GM06990 (cell line): ENCODE results near the gene TYMS.

ENCODE experiments used
- DNase-seq: peaks from one replicate; pipeline ENCODE4 v3.0.0-alpha.2; 2011; ENCODE audit not compliant: insufficient read length; ENCODE audit errors: extremely low read depth
- H3K27me3 ChIP-seq: replicated peaks from 2 replicates; pipeline ENCODE4 v1.6.0; 2011; ENCODE audit warnings: low read length; ENCODE audit not compliant: control insufficient read depth, insufficient read depth
- H3K36me3 ChIP-seq: 2 replicates; pipeline ENCODE4 v1.5.1; 2011; ENCODE audit warnings: low read length; ENCODE audit not compliant: control insufficient read depth, insufficient read depth
- H3K4me3 ChIP-seq: replicated peaks from 2 replicates; pipeline ENCODE4 v1.5.1; 2011; ENCODE audit warnings: low read depth, mild to moderate bottlenecking, control low read depth, low read length
- CTCF ChIP-seq: IDR thresholded peaks from 2 replicates; pipeline ENCODE4 v1.5.1; 2011; ENCODE audit warnings: low read length, control low read depth, mild to moderate bottlenecking, inconsistent platforms; ENCODE audit not compliant: insufficient read depth, poor library complexity, severe bottlenecking

TYMS gene

GRCh38 chr18:631560-631959 is 25.9 kb upstream of the TYMS start:
- no peak overlapping the region for H3K4me3 ChIP-seq
- no peaks in the 10 kb centered on the region for H3K27me3 ChIP-seq
- TF ChIP-seq CTCF = no peak
- no peaks in the 10 kb centered on the region for H3K36me3 ChIP-seq
- DNase-seq = no peak

GRCh38 chr18:634551-635045 is 22.9 kb upstream of the TYMS start:
- DNase-seq = no peak
- Histone ChIP-seq H3K36me3 (no peaks in the 10 kb centered on the region), H3K27me3 (no peaks in the 10 kb centered on the region), H3K4me3 (no peak overlapping the region)
- TF ChIP-seq CTCF = no peak

- Histone ChIP-seq H3K4me3 (no peak overlapping the region), H3K36me3 (no peaks in the 10 kb centered on the region), H3K27me3 (no peaks in the 10 kb centered on the region)
- TF ChIP-seq CTCF = no peak
- no peak for DNase-seq
Measured at GRCh38 chr18:635171-635570, 22.3 kb upstream of the TYMS start.

- TF ChIP-seq CTCF = no peak
Measured at GRCh38 chr18:641224-641623, 16.2 kb upstream of the TYMS start.

GRCh38 chr18:644395-645004 is 13.0 kb upstream of the TYMS start:
- no peak overlapping the region for H3K4me3 ChIP-seq
- no peaks in the 10 kb centered on the region for H3K27me3 ChIP-seq
- no peak for DNase-seq
- TF ChIP-seq CTCF = no peak
- H3K36me3 ChIP-seq = no peaks in the 10 kb centered on the region

More at GRCh38 chr18:641224-641623, 16.2 kb upstream of the TYMS start:
- Histone ChIP-seq H3K4me3 (no peak overlapping the region), H3K27me3 (no peaks in the 10 kb centered on the region), H3K36me3 (no peaks in the 10 kb centered on the region)
- no peak for DNase-seq

GRCh38 chr18:647304-647703 is 10.1 kb upstream of the TYMS start:
- H3K4me3 ChIP-seq = no peak overlapping the region

More at GRCh38 chr18:647304-647703, 10.1 kb upstream of the TYMS start:
- DNase-seq = no peak
- no peak for TF ChIP-seq CTCF
- H3K27me3 ChIP-seq = no peaks in the 10 kb centered on the region
- H3K36me3 ChIP-seq = no peaks in the 10 kb centered on the region
